ENCODE data around the gene IKBIP. TPM values are rescaled to one million over a fixed set of nuclear protein-coding genes. Genes with fewer than 3 reads are reported as not detected.
"Not testable (repeated sequence)": the region's sequence is repeated elsewhere in the genome, so short reads cannot be mapped to it uniquely, and the experiment has no call there.

IKBIP gene
- total RNA-seq, 1 donor from 2014 or later, result 11.5 TPM

DNA sequence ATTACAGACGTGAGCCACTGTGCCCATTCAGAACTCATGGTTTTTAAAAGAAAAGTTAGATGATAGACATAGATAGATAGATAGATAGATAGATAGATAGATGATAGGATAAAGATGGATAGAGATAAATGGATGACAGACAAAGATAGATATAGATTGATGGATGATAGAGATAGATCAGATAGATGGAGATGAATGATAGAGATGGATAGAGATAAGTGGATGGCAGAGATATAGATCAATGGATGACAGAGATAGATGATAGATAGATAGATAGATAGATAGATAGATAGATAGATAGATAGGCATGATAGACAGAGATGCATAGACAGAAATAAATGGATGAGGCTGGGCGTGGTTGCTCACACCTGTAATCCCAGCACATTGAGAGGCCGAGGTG, 64.8 kb downstream of the IKBIP start:
- Histone ChIP-seq H3K4me1 (ENCODE audit: control insufficient read depth in 3 of 3, insufficient read depth in 3 of 3, low read length in 3 of 3) (no peaks in the 10 kb centered on the region), H3K9ac (ENCODE audit: low read depth in 1 of 3, low read length in 3 of 3) (no peak overlapping the region), H3K27me3 (ENCODE audit: control insufficient read depth in 3 of 3, insufficient read depth in 3 of 3, low read length in 3 of 3) (no peaks in the 10 kb centered on the region), H3K36me3 (ENCODE audit: control insufficient read depth in 3 of 3, insufficient read depth in 3 of 3, low read length in 3 of 3) (no peaks in the 10 kb centered on the region), H3K4me3 (ENCODE audit: low read length in 3 of 3) (no peak overlapping the region), H3K9me3 (ENCODE audit: control insufficient read depth in 3 of 3, low read length in 3 of 3) (no peaks in the 10 kb centered on the region), H3K27ac (ENCODE audit: low read depth, low read length) (no peak overlapping the region)

DNA sequence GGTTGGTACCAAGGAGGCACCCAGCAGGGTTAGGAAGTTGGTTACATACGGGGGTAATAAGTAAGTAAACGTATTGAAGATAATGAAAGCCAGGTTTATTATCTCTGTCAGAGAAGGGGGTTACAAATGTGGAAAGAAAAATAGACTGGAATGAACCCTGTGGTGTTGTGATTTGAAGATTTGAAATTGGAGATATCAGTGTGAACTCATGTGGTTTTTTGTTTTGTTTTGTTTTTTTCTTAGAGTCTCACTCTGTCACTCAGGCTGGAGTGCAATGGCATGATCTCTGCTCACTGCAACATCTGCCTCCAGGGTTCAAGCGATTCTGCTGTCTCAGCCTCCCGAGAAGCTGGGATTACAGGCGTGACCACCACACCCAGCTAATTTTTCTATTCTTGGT, 65.2 kb downstream of the IKBIP start:
- Histone ChIP-seq H3K4me3 (ENCODE audit: low read length in 3 of 3) (no peak overlapping the region), H3K9me3 (ENCODE audit: control insufficient read depth in 3 of 3, low read length in 3 of 3) (no peaks in the 10 kb centered on the region), H3K27me3 (ENCODE audit: control insufficient read depth in 3 of 3, insufficient read depth in 3 of 3, low read length in 3 of 3) (no peaks in the 10 kb centered on the region), H3K27ac (ENCODE audit: low read depth, low read length) (no peak overlapping the region), H3K9ac (ENCODE audit: low read depth in 1 of 3, low read length in 3 of 3) (no peak overlapping the region), H3K4me1 (ENCODE audit: control insufficient read depth in 3 of 3, insufficient read depth in 3 of 3, low read length in 3 of 3) (no peaks in the 10 kb centered on the region), H3K36me3 (ENCODE audit: control insufficient read depth in 3 of 3, insufficient read depth in 3 of 3, low read length in 3 of 3) (no peaks in the 10 kb centered on the region)

DNA sequence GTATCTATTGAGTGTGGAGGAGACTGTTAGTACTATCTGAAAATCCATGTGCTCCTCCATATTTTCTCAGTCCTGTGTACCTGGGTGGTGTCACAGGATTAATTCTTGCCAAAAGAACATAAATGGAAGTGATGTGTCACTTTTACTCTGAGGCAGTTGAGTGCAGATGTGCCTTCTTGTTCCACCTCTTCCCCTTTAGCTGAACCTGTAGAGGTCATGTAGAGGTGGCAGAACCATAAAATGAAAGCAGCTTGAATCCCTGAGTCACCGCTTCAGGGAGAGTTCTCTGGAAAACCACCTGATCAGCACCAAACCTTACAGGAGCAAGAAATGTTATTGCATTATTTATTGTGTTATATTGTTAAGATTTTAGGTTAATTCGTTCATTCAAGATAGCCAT, 65.8 kb downstream of the IKBIP start:
- Histone ChIP-seq H3K27me3 (ENCODE audit: control insufficient read depth in 3 of 3, insufficient read depth in 3 of 3, low read length in 3 of 3) (no peaks in the 10 kb centered on the region), H3K9ac (ENCODE audit: low read depth in 1 of 3, low read length in 3 of 3) (no peak overlapping the region), H3K4me3 (ENCODE audit: low read length in 3 of 3) (no peak overlapping the region), H3K4me1 (ENCODE audit: control insufficient read depth in 3 of 3, insufficient read depth in 3 of 3, low read length in 3 of 3) (no peaks in the 10 kb centered on the region), H3K9me3 (ENCODE audit: control insufficient read depth in 3 of 3, low read length in 3 of 3) (no peaks in the 10 kb centered on the region), H3K36me3 (ENCODE audit: control insufficient read depth in 3 of 3, insufficient read depth in 3 of 3, low read length in 3 of 3) (no peaks in the 10 kb centered on the region), H3K27ac (ENCODE audit: low read depth, low read length) (no peak overlapping the region)

- H3K4me1 ChIP-seq (ENCODE audit: control insufficient read depth in 3 of 3, insufficient read depth in 3 of 3, low read length in 3 of 3), result no peaks in the 10 kb centered on the region
- H3K27me3 ChIP-seq (ENCODE audit: control insufficient read depth in 3 of 3, insufficient read depth in 3 of 3, low read length in 3 of 3), result no peaks in the 10 kb centered on the region
- H3K4me3 ChIP-seq (ENCODE audit: low read length in 3 of 3), result no peak overlapping the region
- no peak overlapping the region for H3K9ac ChIP-seq (ENCODE audit: low read depth in 1 of 3, low read length in 3 of 3)
- no peaks in the 10 kb centered on the region for H3K9me3 ChIP-seq (ENCODE audit: control insufficient read depth in 3 of 3, low read length in 3 of 3)
- H3K36me3 ChIP-seq (ENCODE audit: control insufficient read depth in 3 of 3, insufficient read depth in 3 of 3, low read length in 3 of 3), result no peaks in the 10 kb centered on the region
- no peak overlapping the region for H3K27ac ChIP-seq (ENCODE audit: low read depth, low read length)
Measured at GRCh38 chr12:98578392-98578791, 66.2 kb downstream of the IKBIP start.

DNA sequence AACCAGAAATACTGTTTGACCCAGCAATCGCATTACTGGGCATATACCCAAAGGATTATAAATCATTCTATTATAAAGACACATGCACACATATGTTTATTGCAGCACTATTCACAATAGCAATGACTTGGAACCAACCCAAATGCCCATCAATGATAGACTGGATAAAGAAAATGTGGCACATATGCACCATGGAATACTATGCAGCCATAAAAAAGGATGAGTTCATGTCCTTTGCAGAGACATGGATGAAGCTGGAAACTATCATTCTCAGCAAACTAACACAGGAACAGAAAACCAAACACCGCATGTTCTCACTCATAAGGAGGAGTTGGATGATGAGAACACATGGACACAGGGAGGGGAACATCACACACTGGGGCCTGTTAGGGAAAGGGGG, 67.8 kb downstream of the IKBIP start:
- not testable (repeated sequence) for H3K9me3 ChIP-seq (ENCODE audit: control insufficient read depth in 3 of 3, low read length in 3 of 3); H3K27me3 ChIP-seq (ENCODE audit: control insufficient read depth in 3 of 3, insufficient read depth in 3 of 3, low read length in 3 of 3); H3K27ac ChIP-seq (ENCODE audit: low read depth, low read length); H3K9ac ChIP-seq (ENCODE audit: low read depth in 1 of 3, low read length in 3 of 3); H3K36me3 ChIP-seq (ENCODE audit: control insufficient read depth in 3 of 3, insufficient read depth in 3 of 3, low read length in 3 of 3); H3K4me3 ChIP-seq (ENCODE audit: low read length in 3 of 3); H3K4me1 ChIP-seq (ENCODE audit: control insufficient read depth in 3 of 3, insufficient read depth in 3 of 3, low read length in 3 of 3)

- no peak overlapping the region for H3K27ac ChIP-seq (ENCODE audit: low read depth, low read length)
- H3K9me3 ChIP-seq (ENCODE audit: control insufficient read depth in 3 of 3, low read length in 3 of 3), result no peaks in the 10 kb centered on the region
- H3K4me1 ChIP-seq (ENCODE audit: control insufficient read depth in 3 of 3, insufficient read depth in 3 of 3, low read length in 3 of 3), result no peaks in the 10 kb centered on the region
- no peaks in the 10 kb centered on the region for H3K36me3 ChIP-seq (ENCODE audit: control insufficient read depth in 3 of 3, insufficient read depth in 3 of 3, low read length in 3 of 3)
- H3K9ac ChIP-seq (ENCODE audit: low read depth in 1 of 3, low read length in 3 of 3), result no peak overlapping the region
- H3K27me3 ChIP-seq (ENCODE audit: control insufficient read depth in 3 of 3, insufficient read depth in 3 of 3, low read length in 3 of 3), result no peaks in the 10 kb centered on the region
- H3K4me3 ChIP-seq (ENCODE audit: low read length in 3 of 3), result no peak overlapping the region
Measured at GRCh38 chr12:98575013-98575412, 69.6 kb downstream of the IKBIP start.

Small RNAs within 50 kb of the gene (small RNA-seq; reads per million reads assigned to genes)
- 1.3 reads per million, percentile 81 among the genes with 10 or more reads in this experiment for gene SNORA53

Other genes with a start within 250 kb of the IKBIP start
- 65.8 TPM for gene TMPO, start 129.2 kb downstream of the IKBIP start, total RNA-seq
- gene SLC25A3, start 51.1 kb downstream of the IKBIP start, total RNA-seq, result 666 TPM
- gene APAF1, start 502 bp upstream of the IKBIP start, total RNA-seq, result 39.1 TPM

Data from skeletal muscle tissue (tissue), 5 donors.